Tongue (tissue), 2 donors: Measurements from ENCODE around the gene CACNA1F. TPM values are rescaled to one million over a fixed set of nuclear protein-coding genes. Genes with fewer than 3 reads are reported as not detected.
"Not testable (repeated sequence)": the region's sequence is repeated elsewhere in the genome, so short reads cannot be mapped to it uniquely, and the experiment has no call there.

ENCODE experiments used
- DNase-seq: peaks from one replicate; pipeline ENCODE4 v3.0.0-alpha.2; 2015
- total RNA-seq: library from RNA; depleted of rRNA; stranded (reverse); fragments of >200 nt; gene quantifications from one replicate; pipeline ENCODE4 v1.2.3, GENCODE V29; 2014

The CACNA1F gene
- total RNA-seq, 1 donor from 2014 or later: not detected

- no peak for DNase-seq
Observed at GRCh38 chrX:49174723-49175122, 58.4 kb downstream of the CACNA1F start.

- not testable (repeated sequence) for DNase-seq
Observed at GRCh38 chrX:49173544-49173943, 59.6 kb downstream of the CACNA1F start.

- DNase-seq: peak; percentile 70
Observed at GRCh38 chrX:49172280-49172780, 60.8 kb downstream of the CACNA1F start.

- DNase-seq: peak; percentile 65
Observed at GRCh38 chrX:49171752-49172279, 61.3 kb downstream of the CACNA1F start, which contains the start of gene PLP2. TSS of gene PLP2 (plus strand) at chrX:49171898. CDS start at chrX:49172001, 103 bp downstream.

GRCh38 chrX:49167740-49168108 lies 65.4 kb downstream of the CACNA1F start:
- DNase-seq: no peak

GRCh38 chrX:49166914-49167739 lies 66.0 kb downstream of the CACNA1F start:
- DNase-seq: peak; percentile 68

- DNase-seq: peak; percentile 89
Observed at GRCh38 chrX:49165901-49166881, 66.9 kb downstream of the CACNA1F start.

GRCh38 chrX:49164589-49165360 lies 68.4 kb downstream of the CACNA1F start:
- DNase-seq: no peak

GRCh38 chrX:49163555-49164419 lies 69.4 kb downstream of the CACNA1F start:
- DNase-seq: peak; percentile 91

- no peak for DNase-seq
Observed at GRCh38 chrX:49162620-49163019, 70.5 kb downstream of the CACNA1F start, which contains the start of gene MAGIX. TSS of gene MAGIX (plus strand) at chrX:49162758. CDS start at chrX:49162890, 132 bp downstream.

GRCh38 chrX:49161632-49162031 lies 71.5 kb downstream of the CACNA1F start:
- DNase-seq: no peak

GRCh38 chrX:49160908-49161307 lies 72.2 kb downstream of the CACNA1F start:
- DNase-seq: no peak

GRCh38 chrX:49157194-49157593 lies 75.9 kb downstream of the CACNA1F start:
- DNase-seq: no peak

- DNase-seq: peak; percentile 94
Observed at GRCh38 chrX:49155900-49156837, 77.0 kb downstream of the CACNA1F start.

- peak; percentile 71 for DNase-seq
Observed at GRCh38 chrX:49155243-49155899, 77.8 kb downstream of the CACNA1F start.
